ENCODE data around the gene PPP1R27.

Gene PPP1R27

GRCh38 chr17:81819708-81820107, 15.1 kb downstream of the PPP1R27 start:
- no peak overlapping the region for H3K4me3 ChIP-seq (ENCODE audit: low read length)
- H3K4me1 ChIP-seq (ENCODE audit: control insufficient read depth, insufficient read depth, low read length), result peaks cover 2% of the 10 kb centered on the region; the same call in 1 of the 2 replicates
- DNase-seq (ENCODE audit: low read depth, low spot score), result no peak
- WGBS (ENCODE audit: insufficient coverage, insufficient read length), result no CpG with 5 or more reads among the region's 13 CpGs
- no peaks in the 10 kb centered on the region for H3K9me3 ChIP-seq (ENCODE audit: control insufficient read depth, insufficient read depth, low read length)
- H3K27ac ChIP-seq (ENCODE audit: low read length), result no peak overlapping the region
- H3K27me3 ChIP-seq (ENCODE audit: control insufficient read depth, insufficient read depth, low read length), result no peaks in the 10 kb centered on the region
- H3K36me3 ChIP-seq (ENCODE audit: control insufficient read depth, insufficient read depth, low read length), result no peaks in the 10 kb centered on the region

GRCh38 chr17:81817758-81818147, 17.1 kb downstream of the PPP1R27 start:
- H3K9me3 ChIP-seq (ENCODE audit: control insufficient read depth, insufficient read depth, low read length), result no peaks in the 10 kb centered on the region
- H3K27ac ChIP-seq (ENCODE audit: low read length), result no peak overlapping the region
- no peaks in the 10 kb centered on the region for H3K36me3 ChIP-seq (ENCODE audit: control insufficient read depth, insufficient read depth, low read length)
- WGBS (ENCODE audit: insufficient coverage, insufficient read length), result no CpG with 5 or more reads among the region's 7 CpGs
- H3K27me3 ChIP-seq (ENCODE audit: control insufficient read depth, insufficient read depth, low read length), result no peaks in the 10 kb centered on the region
- peaks cover 2% of the 10 kb centered on the region; the same call in 1 of the 2 replicates for H3K4me1 ChIP-seq (ENCODE audit: control insufficient read depth, insufficient read depth, low read length)
- H3K4me3 ChIP-seq (ENCODE audit: low read length), result no peak overlapping the region
- DNase-seq (ENCODE audit: low read depth, low spot score), result no peak

GRCh38 chr17:81815646-81815986, 19.2 kb downstream of the PPP1R27 start:
- Histone ChIP-seq H3K36me3 (ENCODE audit: control insufficient read depth, insufficient read depth, low read length) (no peaks in the 10 kb centered on the region; the same call in 1 of the 2 replicates), H3K27ac (ENCODE audit: low read length) (no peak overlapping the region), H3K27me3 (ENCODE audit: control insufficient read depth, insufficient read depth, low read length) (no peaks in the 10 kb centered on the region), H3K4me1 (ENCODE audit: control insufficient read depth, insufficient read depth, low read length) (peaks cover 2% of the 10 kb centered on the region; the same call in 1 of the 2 replicates), H3K4me3 (ENCODE audit: low read length) (no peak overlapping the region), H3K9me3 (ENCODE audit: control insufficient read depth, insufficient read depth, low read length) (no peaks in the 10 kb centered on the region)
- no CpG with 5 or more reads among the region's 2 CpGs for WGBS (ENCODE audit: insufficient coverage, insufficient read length)
- no peak for DNase-seq (ENCODE audit: low read depth, low spot score)

- WGBS (ENCODE audit: insufficient coverage, insufficient read length), result no CpG with 5 or more reads among the region's 24 CpGs
- peaks cover under 1% of the 10 kb centered on the region for H3K4me1 ChIP-seq (ENCODE audit: control insufficient read depth, insufficient read depth, low read length)
- no peak overlapping the region for H3K4me3 ChIP-seq (ENCODE audit: low read length)
- no peak overlapping the region for H3K27ac ChIP-seq (ENCODE audit: low read length)
- H3K9me3 ChIP-seq (ENCODE audit: control insufficient read depth, insufficient read depth, low read length), result no peaks in the 10 kb centered on the region
- DNase-seq (ENCODE audit: low read depth, low spot score), result no peak
- no peaks in the 10 kb centered on the region; the same call in 1 of the 2 replicates for H3K36me3 ChIP-seq (ENCODE audit: control insufficient read depth, insufficient read depth, low read length)
- H3K27me3 ChIP-seq (ENCODE audit: control insufficient read depth, insufficient read depth, low read length), result no peaks in the 10 kb centered on the region
These were observed 19.9 kb downstream of the PPP1R27 start for GRCh38 chr17:81814748-81815645.

GRCh38 chr17:81813861-81814683, 20.8 kb downstream of the PPP1R27 start:
- no CpG with 5 or more reads among the region's 41 CpGs for WGBS (ENCODE audit: insufficient coverage, insufficient read length)
- no peak for DNase-seq (ENCODE audit: low read depth, low spot score)
- H3K4me3 ChIP-seq (ENCODE audit: low read length), result no peak overlapping the region

GRCh38 chr17:81813371-81813684, 21.5 kb downstream of the PPP1R27 start:
- Histone ChIP-seq H3K27ac (ENCODE audit: low read length) (no peak overlapping the region), H3K36me3 (ENCODE audit: control insufficient read depth, insufficient read depth, low read length) (no peaks in the 10 kb centered on the region; the same call in 1 of the 2 replicates), H3K4me1 (ENCODE audit: control insufficient read depth, insufficient read depth, low read length) (no peaks in the 10 kb centered on the region; the same call in 1 of the 2 replicates), H3K27me3 (ENCODE audit: control insufficient read depth, insufficient read depth, low read length) (no peaks in the 10 kb centered on the region), H3K9me3 (ENCODE audit: control insufficient read depth, insufficient read depth, low read length) (no peaks in the 10 kb centered on the region), H3K4me3 (ENCODE audit: low read length) (no peak overlapping the region)
- no CpG with 5 or more reads among the region's 15 CpGs for WGBS (ENCODE audit: insufficient coverage, insufficient read length)
- no peak for DNase-seq (ENCODE audit: low read depth, low spot score)

More at GRCh38 chr17:81813861-81814683, 20.8 kb downstream of the PPP1R27 start:
- Histone ChIP-seq H3K27me3 (ENCODE audit: control insufficient read depth, insufficient read depth, low read length) (no peaks in the 10 kb centered on the region), H3K27ac (ENCODE audit: low read length) (no peak overlapping the region), H3K36me3 (ENCODE audit: control insufficient read depth, insufficient read depth, low read length) (no peaks in the 10 kb centered on the region; the same call in 1 of the 2 replicates), H3K9me3 (ENCODE audit: control insufficient read depth, insufficient read depth, low read length) (no peaks in the 10 kb centered on the region), H3K4me1 (ENCODE audit: control insufficient read depth, insufficient read depth, low read length) (no peaks in the 10 kb centered on the region; the same call in 1 of the 2 replicates)

- H3K4me1 ChIP-seq (ENCODE audit: control insufficient read depth, insufficient read depth, low read length), result no peaks in the 10 kb centered on the region; the same call in 1 of the 2 replicates
- no peaks in the 10 kb centered on the region; the same call in 1 of the 2 replicates for H3K36me3 ChIP-seq (ENCODE audit: control insufficient read depth, insufficient read depth, low read length)
- no peak overlapping the region for H3K27ac ChIP-seq (ENCODE audit: low read length)
- H3K27me3 ChIP-seq (ENCODE audit: control insufficient read depth, insufficient read depth, low read length), result no peaks in the 10 kb centered on the region
- H3K4me3 ChIP-seq (ENCODE audit: low read length), result no peak overlapping the region
- no peaks in the 10 kb centered on the region for H3K9me3 ChIP-seq (ENCODE audit: control insufficient read depth, insufficient read depth, low read length)
- WGBS (ENCODE audit: insufficient coverage, insufficient read length), result no CpG with 5 or more reads among the region's 45 CpGs
- no peak for DNase-seq (ENCODE audit: low read depth, low spot score)
These were observed 22.1 kb downstream of the PPP1R27 start for GRCh38 chr17:81812571-81813370.

GRCh38 chr17:81811705-81812570, 22.9 kb downstream of the PPP1R27 start:
- no peak for DNase-seq (ENCODE audit: low read depth, low spot score)
- Histone ChIP-seq H3K9me3 (ENCODE audit: control insufficient read depth, insufficient read depth, low read length) (no peaks in the 10 kb centered on the region), H3K27ac (ENCODE audit: low read length) (no peak overlapping the region), H3K4me1 (ENCODE audit: control insufficient read depth, insufficient read depth, low read length) (no peaks in the 10 kb centered on the region; the same call in 1 of the 2 replicates), H3K27me3 (ENCODE audit: control insufficient read depth, insufficient read depth, low read length) (no peaks in the 10 kb centered on the region), H3K4me3 (ENCODE audit: low read length) (no peak overlapping the region), H3K36me3 (ENCODE audit: control insufficient read depth, insufficient read depth, low read length) (no peaks in the 10 kb centered on the region; the same call in 1 of the 2 replicates)
- no CpG with 5 or more reads among the region's 24 CpGs for WGBS (ENCODE audit: insufficient coverage, insufficient read length)

GRCh38 chr17:81810892-81811704, 23.8 kb downstream of the PPP1R27 start:
- no CpG with 5 or more reads among the region's 42 CpGs for WGBS (ENCODE audit: insufficient coverage, insufficient read length)
- Histone ChIP-seq H3K4me1 (ENCODE audit: control insufficient read depth, insufficient read depth, low read length) (no peaks in the 10 kb centered on the region; the same call in 1 of the 2 replicates), H3K4me3 (ENCODE audit: low read length) (no peak overlapping the region), H3K9me3 (ENCODE audit: control insufficient read depth, insufficient read depth, low read length) (no peaks in the 10 kb centered on the region), H3K36me3 (ENCODE audit: control insufficient read depth, insufficient read depth, low read length) (no peaks in the 10 kb centered on the region; the same call in 1 of the 2 replicates), H3K27ac (ENCODE audit: low read length) (no peak overlapping the region), H3K27me3 (ENCODE audit: control insufficient read depth, insufficient read depth, low read length) (no peaks in the 10 kb centered on the region; the same call in 1 of the 2 replicates)
- no peak for DNase-seq (ENCODE audit: low read depth, low spot score)

Data from iPS DF 6.9 (cell line).